ENCODE results near the gene CEP112.

DNA sequence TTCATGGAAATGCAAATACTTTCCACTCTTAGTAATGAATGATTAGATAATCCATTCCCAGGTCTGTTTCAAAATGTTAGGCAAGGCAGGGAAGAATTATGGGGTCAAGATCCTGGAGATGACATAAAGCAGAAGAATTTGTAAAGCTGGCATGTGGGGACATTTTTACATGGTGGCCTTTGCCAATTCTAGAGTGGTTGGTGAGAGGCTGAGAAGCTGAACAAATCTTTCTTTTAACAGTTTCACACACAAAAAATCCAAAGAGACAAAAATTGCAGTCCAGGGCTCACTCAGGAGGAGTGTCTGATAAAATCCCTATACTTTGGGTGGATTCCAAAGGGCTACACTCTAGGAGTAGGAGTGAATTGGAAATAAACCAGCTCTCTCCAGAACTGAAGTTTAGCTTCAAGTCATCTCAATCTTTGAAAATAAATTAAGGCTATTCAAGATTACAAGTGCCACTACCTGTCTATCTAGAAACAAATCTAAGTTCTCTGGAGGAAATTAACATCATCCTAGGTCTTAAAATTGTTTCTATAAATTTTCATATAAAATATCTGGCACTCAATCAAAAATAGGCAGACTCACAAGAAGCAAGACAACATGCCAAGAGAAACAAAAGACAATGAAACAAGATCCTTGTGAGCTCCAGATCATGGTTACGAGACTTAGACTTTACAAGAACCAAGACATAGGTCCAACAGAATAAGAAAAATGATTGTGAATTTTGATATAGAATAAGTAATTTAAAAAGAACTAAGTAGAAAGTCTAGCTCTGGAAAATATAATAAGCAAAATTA, 517.5 kb downstream of the CEP112 start:
- TF ChIP-seq, protein P1, sequence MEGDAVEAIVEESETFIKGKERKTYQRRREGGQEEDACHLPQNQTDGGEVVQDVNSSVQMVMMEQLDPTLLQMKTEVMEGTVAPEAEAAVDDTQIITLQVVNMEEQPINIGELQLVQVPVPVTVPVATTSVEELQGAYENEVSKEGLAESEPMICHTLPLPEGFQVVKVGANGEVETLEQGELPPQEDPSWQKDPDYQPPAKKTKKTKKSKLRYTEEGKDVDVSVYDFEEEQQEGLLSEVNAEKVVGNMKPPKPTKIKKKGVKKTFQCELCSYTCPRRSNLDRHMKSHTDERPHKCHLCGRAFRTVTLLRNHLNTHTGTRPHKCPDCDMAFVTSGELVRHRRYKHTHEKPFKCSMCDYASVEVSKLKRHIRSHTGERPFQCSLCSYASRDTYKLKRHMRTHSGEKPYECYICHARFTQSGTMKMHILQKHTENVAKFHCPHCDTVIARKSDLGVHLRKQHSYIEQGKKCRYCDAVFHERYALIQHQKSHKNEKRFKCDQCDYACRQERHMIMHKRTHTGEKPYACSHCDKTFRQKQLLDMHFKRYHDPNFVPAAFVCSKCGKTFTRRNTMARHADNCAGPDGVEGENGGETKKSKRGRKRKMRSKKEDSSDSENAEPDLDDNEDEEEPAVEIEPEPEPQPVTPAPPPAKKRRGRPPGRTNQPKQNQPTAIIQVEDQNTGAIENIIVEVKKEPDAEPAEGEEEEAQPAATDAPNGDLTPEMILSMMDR (optimal IDR thresholded peaks at IDR 0.05 in 1 of 3, IDR thresholded peaks at IDR 0.05 in 1 of 3, conservative IDR thresholded peaks at IDR 0.05 in 1 of 3; ENCODE audit: extremely low read depth in 1 of 3, insufficient read depth in 2 of 3, low read length in 3 of 3): no peak
- no peak for TF ChIP-seq EZH2 (IDR thresholded peaks at IDR 0.05; ENCODE audit: low read length)

Data from keratinocyte (primary cell).